CD4-positive, alpha-beta T cell treated with Interleukin-17A for 1 hour (primary cell): ENCODE results near the gene CERKL.

Source experiments
- DNase-seq: peaks from one replicate; pipeline ENCODE4 v3.0.0-alpha.2; 2020

The CERKL gene

DNA sequence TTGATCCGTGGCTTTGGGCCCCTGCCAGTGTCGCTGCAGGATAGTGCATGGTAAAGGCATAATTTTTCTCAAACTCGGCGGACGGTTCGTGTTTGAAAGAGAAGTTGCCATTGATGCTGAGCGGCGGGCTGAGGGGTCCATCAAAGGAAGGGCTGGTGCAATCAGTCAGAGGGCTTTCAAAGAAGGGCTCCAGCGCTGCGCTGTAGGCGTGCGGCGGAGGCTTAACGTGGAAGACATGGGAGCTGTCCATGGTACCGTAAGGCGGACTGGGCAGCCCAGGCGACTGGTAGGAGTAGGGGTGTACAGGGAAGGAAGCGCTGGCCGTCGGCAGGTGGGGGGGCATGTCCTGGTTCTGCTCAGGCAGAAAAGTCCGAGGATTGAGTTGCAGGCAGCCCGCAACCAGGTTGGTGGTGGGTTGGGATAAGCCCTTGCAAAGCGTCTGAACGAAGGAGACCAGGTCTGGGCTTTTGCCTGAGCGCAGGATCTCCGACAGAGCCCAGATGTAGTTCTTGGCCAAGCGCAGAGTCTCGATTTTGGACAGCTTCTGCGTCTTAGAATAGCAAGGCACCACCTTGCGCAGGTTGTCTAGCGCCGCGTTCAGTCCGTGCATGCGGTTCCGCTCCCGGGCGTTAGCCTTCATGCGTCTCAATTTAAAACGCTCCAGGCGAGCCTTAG, 21.1 kb upstream of the CERKL start:
- DNase-seq, result peak; percentile 44

DNA sequence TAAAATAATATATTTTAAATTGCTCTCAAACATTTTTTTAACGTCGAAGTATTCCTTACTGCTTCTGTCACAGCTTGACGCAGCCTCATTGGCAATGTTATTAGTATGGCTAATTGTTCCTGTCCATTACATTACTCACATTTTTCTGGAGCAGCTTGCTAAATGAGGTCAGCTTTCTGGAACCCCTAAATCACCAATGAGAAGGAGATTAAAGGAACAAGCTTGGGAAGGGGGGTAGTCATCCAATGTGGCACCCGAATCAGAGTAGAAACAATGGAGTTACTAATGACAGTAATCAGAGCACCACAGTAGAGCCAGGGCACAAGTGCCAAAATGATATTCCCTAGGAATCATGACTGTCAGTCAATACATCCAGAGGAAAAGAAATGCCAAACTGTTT, 18.3 kb upstream of the CERKL start:
- DNase-seq, result no peak

DNA sequence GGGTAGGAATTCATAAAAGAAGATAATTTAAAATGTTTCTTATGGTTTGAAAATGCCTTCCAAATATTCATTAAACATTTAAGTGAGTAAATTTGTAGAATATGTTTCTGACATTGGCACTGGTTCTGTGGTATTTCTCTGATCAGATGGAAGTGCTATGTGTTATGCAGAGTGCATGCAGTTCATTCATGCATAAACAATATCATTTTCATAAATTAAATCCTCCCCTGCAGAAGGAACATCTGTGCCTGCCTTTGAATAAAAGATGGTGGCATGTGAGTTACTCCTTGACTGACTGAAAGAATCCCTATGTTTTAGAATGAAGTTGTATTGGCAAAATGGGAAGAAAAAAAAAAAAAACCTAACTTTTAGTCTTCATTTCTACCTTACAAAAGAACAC, 17.6 kb upstream of the CERKL start:
- no peak for DNase-seq

DNA sequence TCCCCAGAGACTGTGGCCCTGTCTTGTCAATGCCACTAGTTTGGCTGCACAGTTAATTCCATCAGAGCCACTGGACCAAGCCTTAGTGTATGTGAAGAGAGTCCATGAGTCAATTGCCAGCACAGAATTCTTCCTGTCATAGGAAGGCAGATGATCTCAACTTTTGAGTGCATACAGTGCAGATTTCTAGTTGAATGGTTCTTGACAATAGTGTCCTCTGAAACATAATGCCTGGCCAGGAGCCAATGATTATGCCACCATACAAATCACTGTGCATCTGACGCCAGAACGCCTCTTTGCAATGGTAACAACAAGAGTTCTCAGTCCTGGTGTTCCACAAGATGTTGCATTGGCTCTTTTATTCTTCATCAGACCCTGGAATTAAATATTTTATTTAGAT, 16.3 kb upstream of the CERKL start:
- no peak for DNase-seq

GRCh38 chr2:181672255-181673008, 15.5 kb upstream of the CERKL start:
- DNase-seq, result no peak

- no peak for DNase-seq
Measured at GRCh38 chr2:181670632-181671031, 13.7 kb upstream of the CERKL start.

DNA sequence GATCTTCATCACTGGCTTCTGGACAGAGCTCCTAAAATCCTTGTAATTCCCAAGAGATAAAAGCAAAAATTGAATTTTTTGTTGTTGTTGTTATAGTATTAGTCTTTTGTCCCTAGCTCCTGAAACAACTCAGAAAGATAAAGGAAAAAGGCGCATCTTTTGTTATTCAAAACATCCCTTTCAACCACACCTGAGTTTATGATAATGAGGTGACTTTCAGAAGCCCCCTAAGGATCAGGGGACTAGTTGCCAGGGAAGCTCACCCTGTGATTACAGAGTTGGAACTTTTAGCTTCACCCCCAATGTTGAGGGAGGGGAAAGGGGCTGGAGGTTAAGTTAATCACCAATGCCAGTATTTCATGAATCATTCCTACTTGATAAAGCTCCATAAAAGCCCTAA, 10.3 kb upstream of the CERKL start:
- DNase-seq, result no peak

- no peak for DNase-seq
Measured at GRCh38 chr2:181662287-181662686, 5.4 kb upstream of the CERKL start.

GRCh38 chr2:181660181-181660580, 3.3 kb upstream of the CERKL start:
- DNase-seq, result no peak

DNA sequence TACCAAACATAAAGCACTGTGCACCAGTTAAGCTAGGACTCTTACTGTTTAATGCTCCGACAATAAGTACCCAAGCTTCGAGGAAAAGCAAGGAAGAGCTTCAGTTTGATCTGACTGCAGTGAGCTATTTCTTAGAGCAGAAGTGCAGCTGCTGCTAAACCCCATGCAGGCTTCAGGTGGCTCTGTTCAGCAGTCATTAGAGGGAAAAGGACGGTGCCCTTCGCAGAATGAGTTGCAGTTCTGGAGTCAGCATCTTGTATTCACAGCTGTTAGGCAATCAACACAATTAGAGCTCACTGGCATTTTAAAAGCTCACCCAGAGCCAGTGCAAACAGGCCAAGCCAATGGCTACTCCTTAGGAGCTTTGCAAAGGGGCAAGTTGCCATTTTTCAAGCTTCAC, 1.5 kb upstream of the CERKL start:
- DNase-seq, result no peak

- DNase-seq, result no peak
Measured at GRCh38 chr2:181657379-181657778, 474 bp upstream of the CERKL start.

- no peak for DNase-seq
Measured at GRCh38 chr2:181655519-181655918, 1.4 kb downstream of the CERKL start.

DNA sequence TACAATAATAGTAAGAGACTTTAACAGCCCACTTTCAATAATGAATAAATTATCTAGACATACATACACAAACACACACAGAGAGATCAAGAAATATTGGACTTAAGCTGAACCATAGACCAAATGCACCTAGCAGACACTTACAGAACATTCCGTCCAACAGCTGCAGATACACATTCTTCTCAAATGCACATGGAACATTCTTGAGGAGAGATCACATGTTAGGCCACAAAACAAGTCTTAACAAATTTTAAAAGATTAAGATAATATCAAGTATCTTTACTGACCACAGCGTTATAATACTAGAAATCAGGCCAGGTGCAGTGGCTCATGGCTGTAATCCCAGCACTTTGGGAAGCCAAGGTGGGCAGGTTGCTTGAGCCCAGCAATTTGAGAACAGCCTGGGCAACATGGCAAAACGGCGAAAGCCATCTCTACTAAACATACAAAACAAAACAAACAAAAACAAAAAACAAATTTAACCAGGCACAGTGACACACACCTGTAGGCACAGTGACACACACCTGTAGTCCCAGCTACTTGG, 7.4 kb downstream of the CERKL start:
- DNase-seq, result no peak

- no peak for DNase-seq
Measured at GRCh38 chr2:181648478-181649155, 8.3 kb downstream of the CERKL start.

GRCh38 chr2:181646415-181646987, 10.4 kb downstream of the CERKL start:
- no peak for DNase-seq

DNA sequence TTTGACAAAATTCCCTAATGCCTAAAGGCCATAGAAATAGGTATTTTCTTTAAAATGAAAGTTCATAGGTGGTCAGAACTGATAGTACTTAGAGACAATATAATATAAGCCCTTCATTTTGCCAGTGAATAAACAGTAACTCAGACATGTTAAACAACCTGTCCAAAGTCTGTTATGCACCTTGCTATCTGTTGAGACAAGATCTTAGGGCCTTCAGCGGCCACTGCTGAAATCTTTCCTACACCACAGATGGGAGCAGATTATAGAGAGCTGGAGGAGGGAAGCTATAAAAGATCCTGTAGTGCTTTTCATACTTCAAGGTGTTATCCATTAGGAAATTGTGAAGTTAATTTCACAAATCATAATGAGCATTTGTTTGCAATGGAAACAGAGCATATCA, 13.8 kb downstream of the CERKL start:
- no peak for DNase-seq

DNA sequence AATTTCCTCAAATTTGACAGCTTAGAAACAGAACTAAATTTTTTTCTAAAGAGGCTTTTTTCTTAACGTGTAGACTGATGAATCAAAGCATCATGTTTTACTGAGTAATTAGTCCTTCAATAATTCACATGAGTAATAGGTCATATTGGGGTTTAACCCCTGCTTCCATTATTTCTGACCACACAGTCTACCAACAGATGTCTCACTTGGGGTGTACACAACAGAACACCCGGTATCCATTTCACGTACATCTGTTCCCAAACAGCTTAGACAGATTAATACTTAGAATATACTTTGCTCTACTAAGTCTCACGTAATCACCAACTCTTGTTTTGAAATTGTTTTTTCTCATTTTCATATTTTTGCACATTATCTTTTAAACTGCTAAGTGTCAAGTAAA, 14.8 kb downstream of the CERKL start:
- DNase-seq, result no peak

GRCh38 chr2:181639686-181640085, 17.2 kb downstream of the CERKL start:
- no peak for DNase-seq

DNA sequence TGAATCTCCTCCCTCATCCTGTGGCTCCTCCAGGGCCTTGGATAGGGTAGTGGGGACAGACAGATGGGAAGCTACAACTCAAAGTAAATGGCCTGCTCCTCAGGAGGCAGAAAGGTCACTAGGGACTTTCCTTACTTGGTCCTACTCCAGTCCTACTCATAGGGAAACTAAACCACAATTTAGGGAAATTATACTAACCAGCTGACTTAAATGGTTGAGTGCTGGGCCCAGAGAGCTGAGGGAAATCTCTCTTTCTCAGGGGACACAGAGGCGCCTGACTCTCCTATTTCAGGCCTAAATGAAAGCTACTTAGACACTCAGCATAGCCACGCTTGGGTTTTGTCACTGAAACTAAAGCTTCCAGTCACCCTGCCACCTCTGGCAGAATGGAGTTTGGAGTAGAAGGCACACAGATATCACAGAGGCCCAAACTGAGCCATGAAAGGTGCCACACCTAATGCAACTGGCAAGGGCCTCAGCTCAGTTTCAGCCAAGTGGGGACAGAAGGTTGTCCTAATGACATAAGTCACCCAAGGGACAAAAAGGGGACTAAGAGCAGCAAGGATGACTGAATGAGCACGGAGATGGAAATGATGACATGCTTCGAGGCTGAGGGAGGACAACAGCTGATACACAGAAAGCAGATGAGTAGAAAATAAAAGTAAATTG, 24.0 kb downstream of the CERKL start:
- DNase-seq, result no peak

DNA sequence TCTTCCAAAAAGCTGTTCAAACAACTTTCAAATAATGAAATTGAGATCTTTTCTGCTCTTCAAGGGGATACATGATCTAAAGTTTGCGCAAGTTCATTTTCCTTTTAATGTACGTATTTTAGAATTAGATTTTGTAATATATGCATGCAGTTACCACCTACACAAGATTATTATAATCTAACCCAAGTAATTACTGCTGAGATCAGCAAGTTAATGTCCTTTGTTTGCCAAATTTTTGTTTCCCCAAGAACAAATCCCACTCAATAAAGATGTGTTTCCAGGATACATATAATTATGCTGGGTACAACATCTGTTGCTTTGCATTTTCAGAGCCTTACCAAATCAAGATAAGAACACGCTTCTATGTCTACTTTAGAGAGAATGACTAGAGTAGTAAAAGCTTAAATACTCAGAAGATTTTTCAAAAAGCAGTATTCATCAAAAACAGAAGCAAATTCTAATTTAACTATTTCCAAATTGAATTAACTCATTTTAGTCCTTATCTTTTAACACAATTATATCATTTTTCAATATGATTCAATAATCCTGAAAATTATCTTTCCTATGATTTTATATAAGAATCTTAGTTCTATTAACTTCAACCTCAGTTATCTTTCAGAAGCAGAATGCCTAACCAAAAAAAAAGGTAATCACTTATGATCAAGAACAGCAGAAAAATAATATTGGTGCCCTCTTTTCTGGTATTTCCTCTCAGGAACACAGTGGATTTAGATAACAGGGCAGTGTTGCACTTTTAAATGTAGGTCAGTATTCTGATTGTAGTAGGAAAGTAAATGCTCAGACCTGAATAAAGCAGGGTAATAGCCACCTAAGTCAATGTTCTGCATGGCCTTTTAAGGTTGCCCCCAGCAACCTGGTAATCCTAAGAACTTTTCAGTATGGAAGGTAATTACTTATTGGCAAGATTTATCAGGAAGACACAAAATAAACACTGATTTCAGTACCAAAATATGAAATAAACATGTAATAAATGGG, 28.0 kb downstream of the CERKL start:
- DNase-seq, result no peak

DNA sequence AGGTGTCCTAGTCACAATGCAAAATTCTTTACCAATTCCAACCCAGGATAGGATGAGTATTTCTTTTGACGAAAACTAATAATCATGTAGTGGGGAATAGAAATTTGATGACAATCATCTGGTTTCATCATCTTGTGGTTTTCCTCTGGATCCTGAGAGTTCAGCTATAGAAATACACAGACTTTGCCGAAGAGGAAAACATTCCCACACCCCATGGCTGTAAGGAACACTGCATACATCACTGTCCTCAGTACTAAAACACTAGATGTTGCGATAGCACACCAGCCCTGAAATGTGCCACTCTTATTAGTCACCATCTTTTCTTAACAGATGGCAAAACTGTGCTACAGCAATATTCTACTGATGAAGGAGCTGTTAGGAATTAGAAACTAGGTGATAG, 29.4 kb downstream of the CERKL start:
- no peak for DNase-seq

DNA sequence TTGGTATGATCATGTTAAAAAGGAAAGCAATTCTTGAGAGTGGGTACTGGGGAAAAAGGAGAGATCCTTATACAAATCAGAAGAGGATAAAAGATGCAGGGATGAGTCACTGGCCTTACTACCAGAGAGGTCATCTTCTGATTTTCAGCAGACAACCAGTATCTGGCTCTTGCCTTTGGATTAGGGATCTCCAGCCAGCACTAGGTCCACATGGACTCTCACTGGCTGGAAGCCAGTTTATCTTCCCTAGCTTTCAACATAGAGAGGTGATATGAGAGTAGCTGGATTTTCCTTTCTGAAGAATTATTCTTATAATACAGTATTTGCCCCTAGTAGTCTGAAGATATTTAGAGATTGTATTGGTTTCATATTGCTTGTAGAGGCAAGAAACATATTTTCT, 30.2 kb downstream of the CERKL start:
- DNase-seq, result no peak
